Aorta (tissue), 5 donors: ENCODE measurements around the gene REXO1. TPM values are rescaled to one million over a fixed set of nuclear protein-coding genes. Genes with fewer than 3 reads are reported as not detected.

Experiments used
- ATAC-seq: fragments of 200-7000 bp; cut with Tn5 transposase; one replicate; pipeline ENCODE4 v1.9.1; 2022; ENCODE audit warnings: moderate library complexity; ENCODE audit not compliant: low FRiP score
- DNase-seq, 2 donors: peaks; one replicate each; pipeline ENCODE4 v3.0.0-alpha.2; 2020
- H3K27ac ChIP-seq, 2 donors: one replicate each; pipeline ENCODE4 v1.5.1; 2013; ENCODE audit warnings: low read length in 2 of 2, mild to moderate bottlenecking in 2 of 2, moderate library complexity in 2 of 2, control low read depth in 1 of 2, inconsistent platforms in 1 of 2, low read depth in 1 of 2
- H3K27me3 ChIP-seq, 2 donors: one replicate each; pipeline ENCODE4 v1.6.1; 2013; ENCODE audit warnings: control low read depth in 1 of 2, low read length in 1 of 2, mild to moderate bottlenecking in 1 of 2, moderate library complexity in 1 of 2; ENCODE audit not compliant: insufficient read depth in 2 of 2, control insufficient read depth in 1 of 2
- H3K36me3 ChIP-seq, 2 donors: one replicate each; pipeline ENCODE4 v1.6.1; 2013; ENCODE audit warnings: control low read depth in 1 of 2, low read length in 1 of 2, mild to moderate bottlenecking in 1 of 2; ENCODE audit not compliant: insufficient read depth in 2 of 2, control insufficient read depth in 1 of 2
- H3K4me1 ChIP-seq, 2 donors: one replicate each; pipeline ENCODE4 v1.6.1; 2013; ENCODE audit warnings: low read length in 2 of 2, control low read depth in 1 of 2, mild to moderate bottlenecking in 1 of 2, moderate library complexity in 1 of 2; ENCODE audit not compliant: insufficient read depth in 2 of 2, control insufficient read depth in 1 of 2
- H3K4me3 ChIP-seq, 2 donors: one replicate each; pipeline ENCODE4 v1.5.1; 2013; ENCODE audit warnings: low read length in 2 of 2, control low read depth in 1 of 2, mild to moderate bottlenecking in 1 of 2
- H3K9me3 ChIP-seq: one replicate; pipeline ENCODE4 v1.6.1; 2013; ENCODE audit warnings: mild to moderate bottlenecking, low read length; ENCODE audit not compliant: control insufficient read depth
- WGBS, 2 donors: extraction: QIAGEN DNeasy Blood & Tissue Kit; methylation state at CpG; one replicate each; pipeline ENCODE4 v1.1.7; 2013; 5-methylcytosine and 5-hydroxymethylcytosine counted together
- intact Hi-C, 2 donors: fragments of 100-400 bp; cut with DNase I; formaldehyde crosslinking; loops; one replicate each; pipeline versions ENCODE4 v1.14.2 to v1.15.0; 2022
- polyA plus RNA-seq, 2 donors: library from polyadenylated mRNA; stranded (reverse); fragments of 200-250 nt; gene quantifications; one replicate each; pipeline ENCODE4 v1.2.3, GENCODE V29; 2013
- total RNA-seq, 2 donors: library from RNA; stranded (reverse); fragmentation: NEBNext Ultra II Directional; extraction: Animal tissue kit (Norgen Biotek cat#: 25700); gene quantifications; one replicate each; pipeline ENCODE4 v1.2.1, GENCODE V29; 2021
- donor health status: healthy with polysubstance abuse.
- donor health status: Bipolar disorder and iron deficiency.
- donor health status: DM: no; HTN: no; CAD: no.
- donor health status: DM: no; HTN: no; CAD: no.
- donor health status: DM: yes; HTN: yes; CAD: no.

REXO1 gene
- total and polyA plus RNA-seq, 4 donors = 4.8 to 29.9 (median 26.7) TPM

DNA sequence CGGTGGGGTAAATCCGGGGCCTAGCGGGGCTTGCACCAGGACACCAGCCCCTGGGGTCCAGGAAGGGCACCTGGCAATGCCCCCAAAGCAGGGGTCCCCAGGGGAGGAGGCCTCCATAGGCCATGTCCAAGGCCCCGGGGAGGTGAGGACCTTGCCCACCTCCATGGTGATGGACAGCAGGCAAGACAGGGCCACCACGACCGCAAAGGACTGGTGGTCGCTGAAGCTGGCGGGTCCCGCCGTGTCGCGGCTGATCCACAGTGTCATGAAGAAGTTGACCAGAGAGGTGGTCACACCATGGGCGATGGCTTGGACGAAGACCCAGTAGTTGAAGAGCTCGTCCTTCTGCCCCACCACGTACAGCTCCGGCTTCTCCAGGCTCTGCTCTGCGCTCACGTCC lies 63.0 kb downstream of the REXO1 start:
- Histone ChIP-seq H3K4me3 (no peak overlapping the region), H3K4me1 (no peaks in the 10 kb centered on the region), H3K27me3 (peaks cover 0 to 3% of the 10 kb centered on the region in 2 donors), H3K36me3 (no peaks in the 10 kb centered on the region), H3K27ac (no peak overlapping the region), H3K9me3 (peaks cover 12% of the 10 kb centered on the region)
- ATAC-seq (no peak), DNase-seq (no peak)
- intact Hi-C loops = loop anchor here in 1 of 2 donors (5.0 kb wide), 1 partner anchor 42 kb away; no protein-coding TSS in a partner anchor
- WGBS, 2 donors = 91 to 92% methylated on average over 19 of the region's 19 CpGs

- no peak overlapping the region for H3K4me3 ChIP-seq
- intact Hi-C loops = no loop called here
- no peaks in the 10 kb centered on the region for H3K4me1 ChIP-seq
- no peaks in the 10 kb centered on the region for H3K36me3 ChIP-seq
- ATAC-seq (no peak), DNase-seq (no peak)
- H3K9me3 ChIP-seq = peaks cover 12% of the 10 kb centered on the region
- H3K27ac ChIP-seq = no peak overlapping the region
- peaks cover 0 to 3% of the 10 kb centered on the region in 2 donors for H3K27me3 ChIP-seq
- 81 to 85% methylated on average over 9 of the region's 9 CpGs for WGBS, 2 donors
Measured at GRCh38 chr19:1783874-1784273, 64.4 kb downstream of the REXO1 start.

GRCh38 chr19:1783354-1783753 lies 64.9 kb downstream of the REXO1 start:
- peaks cover 12% of the 10 kb centered on the region for H3K9me3 ChIP-seq
- 87 to 88% methylated on average over 4 of the region's 4 CpGs for WGBS, 2 donors
- H3K27ac ChIP-seq = no peak overlapping the region
- DNase-seq (no peak), ATAC-seq (no peak)
- H3K36me3 ChIP-seq = no peaks in the 10 kb centered on the region
- H3K4me3 ChIP-seq = no peak overlapping the region
- intact Hi-C loops = no loop called here
- no peaks in the 10 kb centered on the region for H3K4me1 ChIP-seq
- peaks cover 0 to 3% of the 10 kb centered on the region in 2 donors for H3K27me3 ChIP-seq

- intact Hi-C loops = no loop called here
- WGBS, 2 donors = 42 to 47% methylated on average over 7 of the region's 7 CpGs
- no peak for DNase-seq
- Histone ChIP-seq H3K36me3 (no peaks in the 10 kb centered on the region), H3K4me3 (no peak overlapping the region), H3K27me3 (peaks cover 0 to 3% of the 10 kb centered on the region in 2 donors), H3K4me1 (no peaks in the 10 kb centered on the region), H3K9me3 (peaks cover 12% of the 10 kb centered on the region), H3K27ac (no peak overlapping the region)
- ATAC-seq = no peak
Measured at GRCh38 chr19:1782521-1782920, 65.8 kb downstream of the REXO1 start.

DNA sequence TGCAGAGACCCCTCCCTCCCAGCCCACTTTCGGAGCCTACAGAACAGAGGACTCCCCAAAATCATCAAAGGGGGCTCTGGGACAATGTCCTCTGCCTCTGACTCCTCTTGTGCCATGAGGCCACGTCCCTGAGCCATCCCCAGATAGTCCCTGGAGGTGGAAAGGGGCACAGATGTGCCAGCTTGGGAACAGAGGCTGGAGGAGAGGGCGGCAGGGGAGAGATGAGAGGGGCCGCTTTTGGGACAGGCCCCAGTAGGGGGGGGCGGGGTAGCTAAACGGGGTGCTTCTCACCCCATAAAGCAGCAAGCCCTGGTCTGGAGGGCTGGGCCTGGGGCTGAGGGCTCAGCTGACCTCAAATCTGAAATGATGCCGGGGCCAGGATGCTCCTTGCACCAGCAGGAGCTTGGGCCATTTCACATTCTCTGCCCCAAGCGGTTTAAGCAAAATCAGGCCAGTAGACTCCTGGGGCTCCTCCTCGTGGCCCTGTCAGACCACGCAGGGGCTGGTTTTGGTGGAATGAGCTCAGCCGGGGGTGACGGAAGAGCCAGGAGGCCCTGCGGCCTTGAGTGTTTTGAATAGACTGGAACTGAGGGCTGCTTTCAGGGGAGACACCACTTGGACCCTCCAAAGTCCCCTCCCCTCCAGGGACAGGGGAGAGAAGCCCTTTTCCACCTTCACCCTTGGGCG lies 67.9 kb downstream of the REXO1 start:
- H3K36me3 ChIP-seq = no peaks in the 10 kb centered on the region
- no peak for DNase-seq
- WGBS, 2 donors = 29 to 32% methylated on average over 14 of the region's 14 CpGs
- H3K27me3 ChIP-seq = peaks cover 0 to 5% of the 10 kb centered on the region in 2 donors
- no peak overlapping the region for H3K27ac ChIP-seq
- ATAC-seq = no peak
- H3K9me3 ChIP-seq = peaks cover 12% of the 10 kb centered on the region
- no peaks in the 10 kb centered on the region for H3K4me1 ChIP-seq
- H3K4me3 ChIP-seq = no peak overlapping the region
- intact Hi-C loops = no loop called here

DNA sequence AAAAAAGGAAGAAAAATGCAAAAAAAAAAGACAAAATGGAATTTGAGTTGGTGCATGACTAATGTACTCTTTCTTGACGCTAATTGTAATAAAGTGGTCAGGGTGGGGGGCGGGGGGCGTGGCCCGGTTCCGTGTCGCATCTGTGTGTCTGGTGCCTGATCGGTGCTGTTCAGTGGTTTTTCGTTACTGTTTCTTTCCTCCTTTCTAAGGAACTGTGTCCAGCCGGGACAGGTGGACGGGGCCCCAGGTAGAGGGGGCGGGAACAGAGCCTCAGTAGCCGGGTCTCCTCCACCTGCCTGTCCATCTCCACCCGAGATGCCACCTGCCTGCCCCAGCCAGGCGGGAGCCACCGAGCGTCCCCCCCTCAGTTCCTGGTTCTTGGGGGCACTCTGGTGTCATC lies 68.7 kb downstream of the REXO1 start:
- Histone ChIP-seq H3K27ac (no peak overlapping the region), H3K4me1 (no peaks in the 10 kb centered on the region), H3K4me3 (no peak overlapping the region), H3K36me3 (no peaks in the 10 kb centered on the region), H3K9me3 (peaks cover 14% of the 10 kb centered on the region), H3K27me3 (peaks cover 0 to 5% of the 10 kb centered on the region in 2 donors)
- intact Hi-C loops = no loop called here
- DNase-seq (no peak), ATAC-seq (no peak)
- WGBS, 2 donors = 30 to 33% methylated on average over 16 of the region's 16 CpGs

- intact Hi-C loops = no loop called here
- no peak for ATAC-seq
- WGBS, 2 donors = 64 to 65% methylated on average over 10 of the region's 10 CpGs
- H3K4me3 ChIP-seq = no peak overlapping the region
- no peak for DNase-seq
- peaks cover 8% of the 10 kb centered on the region for H3K9me3 ChIP-seq
- no peaks in the 10 kb centered on the region for H3K36me3 ChIP-seq
- H3K27ac ChIP-seq = no peak overlapping the region
- no peaks in the 10 kb centered on the region for H3K4me1 ChIP-seq
- peaks cover 0 to 4% of the 10 kb centered on the region in 2 donors for H3K27me3 ChIP-seq
Measured at GRCh38 chr19:1777149-1777548, 71.1 kb downstream of the REXO1 start.

DNA sequence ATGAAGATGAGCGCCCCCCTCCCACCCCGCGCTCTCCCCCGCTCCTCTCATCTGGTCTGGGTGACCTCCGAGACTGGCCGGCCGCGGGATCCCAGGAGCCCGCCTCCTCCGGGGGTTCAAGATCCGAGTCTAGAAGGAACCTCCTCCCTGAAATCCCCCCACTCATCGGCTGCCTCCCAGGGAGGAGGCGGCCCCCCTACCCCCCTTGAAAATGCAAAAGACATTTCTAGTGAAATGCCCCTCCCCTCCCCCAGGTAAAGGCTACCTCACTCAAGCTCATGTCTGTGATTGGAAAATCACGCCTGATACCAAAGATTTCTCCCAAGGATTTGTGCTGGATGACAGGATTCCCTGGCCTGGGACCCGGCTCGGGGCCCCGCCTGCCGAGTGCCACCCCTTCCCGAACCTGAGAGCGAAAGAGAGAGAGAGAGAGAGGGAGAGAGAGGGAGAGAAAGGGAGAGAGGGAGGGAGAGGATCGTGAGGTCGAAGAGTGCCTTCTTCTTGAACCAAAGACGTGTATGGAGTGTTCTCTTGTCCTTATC lies 71.6 kb downstream of the REXO1 start:
- no peak overlapping the region for H3K4me3 ChIP-seq
- H3K9me3 ChIP-seq = peaks cover 5% of the 10 kb centered on the region
- H3K27me3 ChIP-seq = peaks cover 0 to 2% of the 10 kb centered on the region in 2 donors
- no peak overlapping the region for H3K27ac ChIP-seq
- H3K36me3 ChIP-seq = no peaks in the 10 kb centered on the region
- intact Hi-C loops = no loop called here
- no peaks in the 10 kb centered on the region for H3K4me1 ChIP-seq
- DNase-seq = no peak
- ATAC-seq = no peak
- 6 to 7% methylated on average over 23 of the region's 23 CpGs for WGBS, 2 donors

- no peak for ATAC-seq
- H3K4me1 ChIP-seq = no peaks in the 10 kb centered on the region
- 2 to 3% methylated on average over 50 of the region's 50 CpGs for WGBS, 2 donors
- H3K36me3 ChIP-seq = no peaks in the 10 kb centered on the region
- peaks cover 0 to 2% of the 10 kb centered on the region in 2 donors for H3K27me3 ChIP-seq
- H3K4me3 ChIP-seq = no peak overlapping the region
- peaks cover 2% of the 10 kb centered on the region for H3K9me3 ChIP-seq
- no peak overlapping the region for H3K27ac ChIP-seq
- intact Hi-C loops = no loop called here
- DNase-seq = no peak
Measured at GRCh38 chr19:1775951-1776605, 72.2 kb downstream of the REXO1 start.
